ENCODE data around the gene ANKRD53.

DNA sequence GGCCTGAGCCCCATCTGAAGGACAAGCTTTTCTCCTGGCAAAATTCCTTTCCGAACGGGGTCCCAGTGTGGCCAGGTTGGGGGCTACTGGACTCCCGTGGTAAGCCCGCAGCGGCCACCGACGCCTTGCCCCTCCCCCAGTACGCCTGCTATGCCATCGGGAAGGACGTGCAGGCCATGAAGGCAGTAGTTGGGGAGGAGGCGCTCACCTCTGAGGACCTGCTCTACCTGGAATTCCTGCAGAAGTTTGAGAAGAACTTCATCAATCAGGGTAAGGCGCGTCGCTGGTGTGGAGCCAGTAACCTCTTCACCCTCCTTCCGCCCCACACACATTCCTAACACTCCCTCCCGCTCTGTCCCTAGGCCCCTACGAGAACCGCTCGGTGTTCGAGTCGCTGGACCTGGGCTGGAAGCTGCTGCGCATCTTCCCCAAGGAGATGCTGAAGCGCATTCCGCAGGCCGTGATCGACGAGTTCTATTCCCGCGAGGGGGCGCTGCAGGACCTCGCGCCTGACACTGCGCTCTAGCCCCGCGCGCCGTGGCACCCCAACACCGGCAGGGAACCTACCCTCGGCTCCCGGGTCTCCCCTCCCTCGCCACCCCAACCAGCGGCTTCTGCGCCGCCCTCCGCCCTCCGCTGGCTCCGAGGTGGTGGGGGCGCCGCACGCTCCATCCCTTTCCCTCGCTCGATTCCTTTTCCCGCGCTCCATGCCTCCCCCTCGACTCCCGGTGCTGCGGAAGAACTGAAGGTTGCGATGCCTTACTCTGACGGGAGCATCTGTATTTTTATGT, 13.6 kb upstream of the ANKRD53 start:
- TF ChIP-seq POLR2AphosphoS5 (IDR thresholded peaks at IDR 0.05; ENCODE audit: low read depth, low read length) (no peak), POLR2A (IDR thresholded peaks at IDR 0.05; ENCODE audit: low read depth, low read length) (no peak), PAX5 (IDR thresholded peaks at IDR 0.05; ENCODE audit: insufficient read depth, low read length, severe bottlenecking) (no peak), SPI1 (IDR thresholded peaks at IDR 0.05; ENCODE audit: low read depth, low read length) (no peak), TAF1 (IDR thresholded peaks at IDR 0.05; ENCODE audit: low read depth, low read length) (no peak)

Data from GM12891 (cell line).